IMR-90 (cell line): Measurements from ENCODE around the gene ZNF521. TPM values are rescaled to one million over a fixed set of nuclear protein-coding genes. Genes with fewer than 3 reads are reported as not detected.

Experiments used
- ATAC-seq: fragments of 200-7000 bp; cut with Tn5 transposase; 2 replicates; pipeline ENCODE4 v1.9.1; 2020; ENCODE audit warnings: low read depth, mild to moderate bottlenecking, moderate library complexity
- BruUV-seq: library from RNA; stranded (reverse); fragments of 400-500 nt; replicated peaks from 2 replicates; lab custom pipeline; 2021; lab: Mats Ljungman, UMichigan
- CTCF ChIA-PET: fragments of 300-600 bp; formaldehyde crosslinking; extraction: SDS; loops from one replicate; lab custom pipeline; 2021; ENCODE audit warnings: antibody characterized with exemption; lab: Yijun Ruan, JAX
- POLR2A ChIA-PET: fragments of 300-600 bp; sonication (Branson Sonifier 250); formaldehyde crosslinking; loops from one replicate; lab custom pipeline; 2022; ENCODE audit warnings: antibody characterized with exemption; ENCODE audit not compliant: unreplicated experiment; lab: Charles Lee
- DNase-seq: peaks from one replicate; pipeline ENCODE4 v3.0.0; 2013
- H2AFZ ChIP-seq: replicated peaks from 2 replicates; pipeline ENCODE3; 2013; ENCODE audit warnings: low read length, mild to moderate bottlenecking; ENCODE audit not compliant: poor library complexity
- H2AK5ac ChIP-seq: 2 replicates; pipeline ENCODE4 v1.6.1; 2013; ENCODE audit warnings: low read depth, low read length, inconsistent platforms
- H2AK9ac ChIP-seq: replicated peaks from 2 replicates; pipeline ENCODE3; 2013; ENCODE audit warnings: mild to moderate bottlenecking, low read depth, low read length, moderate library complexity; ENCODE audit not compliant: poor library complexity
- H2BK120ac ChIP-seq: 2 replicates; pipeline ENCODE4 v1.6.1; 2013; ENCODE audit warnings: low read depth, low read length, inconsistent platforms
- H2BK15ac ChIP-seq: 3 replicates; pipeline ENCODE4 v1.6.1; 2013; ENCODE audit warnings: low read depth, low read length, inconsistent platforms
- H2BK20ac ChIP-seq: 2 replicates; pipeline ENCODE4 v1.6.1; 2013; ENCODE audit warnings: low read depth, mild to moderate bottlenecking, inconsistent platforms, low read length, moderate library complexity
- H2BK5ac ChIP-seq: 2 replicates; pipeline ENCODE4 v1.6.1; 2013; ENCODE audit warnings: mild to moderate bottlenecking, low read depth, low read length, inconsistent platforms; ENCODE audit not compliant: poor library complexity, severe bottlenecking
- H3K14ac ChIP-seq: replicated peaks from 2 replicates; pipeline ENCODE4 v1.6.1; 2013; ENCODE audit warnings: low read depth, low read length, inconsistent platforms
- H3K18ac ChIP-seq: 2 replicates; pipeline ENCODE4 v1.6.1; 2013; ENCODE audit warnings: low read depth, low read length, control low read depth
- H3K23ac ChIP-seq: 2 replicates; pipeline ENCODE4 v1.6.1; 2013; ENCODE audit warnings: low read depth, low read length, inconsistent platforms
- H3K27ac ChIP-seq: 2 replicates; pipeline ENCODE4 v1.5.1; 2013; ENCODE audit warnings: mild to moderate bottlenecking, control low read depth, low read length; ENCODE audit not compliant: insufficient read depth
- H3K27me3 ChIP-seq: 2 replicates; pipeline ENCODE4 v1.6.1; 2013; ENCODE audit warnings: low read length; ENCODE audit not compliant: control insufficient read depth, insufficient read depth
- H3K36me3 ChIP-seq: 2 replicates; pipeline ENCODE4 v1.6.1; 2013; ENCODE audit warnings: low read length, mixed read lengths; ENCODE audit not compliant: control insufficient read depth, insufficient read depth
- H3K4ac ChIP-seq: 2 replicates; pipeline ENCODE4 v1.6.1; 2013; ENCODE audit warnings: low read depth, low read length, inconsistent platforms
- H3K4me1 ChIP-seq: 2 replicates; pipeline ENCODE4 v1.6.1; 2013; ENCODE audit warnings: low read length, mixed read lengths; ENCODE audit not compliant: control insufficient read depth, insufficient read depth
- H3K4me2 ChIP-seq: 2 replicates; pipeline ENCODE4 v1.6.1; 2013; ENCODE audit warnings: low read depth, mild to moderate bottlenecking, control low read depth, low read length, moderate library complexity
- H3K4me3 ChIP-seq: 2 replicates; pipeline ENCODE4 v1.5.1; 2013; ENCODE audit warnings: low read depth, mild to moderate bottlenecking, control low read depth, low read length, moderate library complexity; ENCODE audit not compliant: insufficient read depth
- H3K56ac ChIP-seq: 2 replicates; pipeline ENCODE4 v1.6.1; 2013; ENCODE audit warnings: low read length, inconsistent platforms; ENCODE audit not compliant: insufficient read depth; ENCODE audit errors: extremely low read depth
- H3K79me1 ChIP-seq, 2 experiments: 2 replicates each; pipeline ENCODE4 v1.6.1; 2013; ENCODE audit warnings: low read length in 2 of 2, inconsistent platforms in 1 of 2, low read depth in 1 of 2
- H3K9ac ChIP-seq: 2 replicates; pipeline ENCODE4 v1.6.1; 2013; ENCODE audit warnings: low read depth, low read length, control low read depth
- H3K9me1 ChIP-seq: 2 replicates; pipeline ENCODE4 v1.6.1; 2013; ENCODE audit warnings: low read length, inconsistent platforms; ENCODE audit not compliant: insufficient read depth
- H3K9me3 ChIP-seq: 2 replicates; pipeline ENCODE4 v1.6.1; 2013; ENCODE audit warnings: low read length; ENCODE audit not compliant: control insufficient read depth, insufficient read depth
- H4K20me1 ChIP-seq: 2 replicates; pipeline ENCODE4 v1.6.1; 2013; ENCODE audit warnings: low read length, inconsistent platforms; ENCODE audit not compliant: insufficient read depth
- H4K5ac ChIP-seq: 2 replicates; pipeline ENCODE4 v1.6.1; 2013; ENCODE audit warnings: mild to moderate bottlenecking, low read depth, low read length, control low read depth
- H4K8ac ChIP-seq, 2 experiments: 2 replicates each; pipeline ENCODE4 v1.6.1; 2013; ENCODE audit warnings: low read depth in 2 of 2, low read length in 2 of 2, control low read depth in 1 of 2, inconsistent platforms in 1 of 2
- H4K91ac ChIP-seq: 2 replicates; pipeline ENCODE4 v1.6.1; 2013; ENCODE audit warnings: low read depth, low read length, inconsistent platforms; ENCODE audit not compliant: insufficient read depth
- BHLHE40 ChIP-seq: fragments of 150-350 bp; IDR thresholded peaks from 2 replicates; pipeline ENCODE4 v1.6.1; 2016; ENCODE audit warnings: mild to moderate bottlenecking, low read depth, low read length
- CEBPB ChIP-seq: IDR thresholded peaks from 2 replicates; pipeline ENCODE4 v1.6.1; 2012; ENCODE audit warnings: low read depth, low read length, improper control_type of control experiment
- CHD1 ChIP-seq: IDR thresholded peaks from 2 replicates; pipeline ENCODE4 v1.6.1; 2012; ENCODE audit warnings: low read depth, low read length, improper control_type of control experiment
- CTCF ChIP-seq: conservative IDR thresholded peaks from 2 replicates; pipeline ENCODE4 v1.5.1; 2012; ENCODE audit warnings: mild to moderate bottlenecking, low read depth, low read length, improper control_type of control experiment
- ELK1 ChIP-seq: fragments of 150-350 bp; IDR thresholded peaks from 2 replicates; pipeline ENCODE4 v1.6.1; 2016; ENCODE audit warnings: low read depth, mild to moderate bottlenecking, low read length, moderate library complexity, borderline replicate concordance
- FOS ChIP-seq: fragments of 150-350 bp; IDR thresholded peaks from 2 replicates; pipeline ENCODE4 v1.6.1; 2016; ENCODE audit warnings: low read depth, low read length
- MAFK ChIP-seq: IDR thresholded peaks from 2 replicates; pipeline ENCODE4 v1.6.1; 2012; ENCODE audit warnings: low read depth, low read length, improper control_type of control experiment
- MAZ ChIP-seq: IDR thresholded peaks from 2 replicates; pipeline ENCODE4 v1.6.1; 2012; ENCODE audit warnings: low read depth, mild to moderate bottlenecking, low read length, improper control_type of control experiment, moderate library complexity, borderline replicate concordance
- MXI1 ChIP-seq: IDR thresholded peaks from 2 replicates; pipeline ENCODE4 v1.6.1; 2012; ENCODE audit warnings: low read depth, mild to moderate bottlenecking, low read length, moderate library complexity, borderline replicate concordance
- NFE2L2 ChIP-seq: fragments of 150-350 bp; IDR thresholded peaks from 2 replicates; pipeline ENCODE4 v1.6.1; 2016; ENCODE audit warnings: low read depth, mild to moderate bottlenecking, low read length
- POLR2A ChIP-seq: IDR thresholded peaks from 2 replicates; pipeline ENCODE4 v1.6.1; 2012; ENCODE audit warnings: mild to moderate bottlenecking, low read depth, low read length
- RAD21 ChIP-seq: IDR thresholded peaks from 2 replicates; pipeline ENCODE4 v1.6.1; 2012; ENCODE audit warnings: low read length, improper control_type of control experiment
- RCOR1 ChIP-seq: IDR thresholded peaks from 2 replicates; pipeline ENCODE4 v1.6.1; 2012; ENCODE audit warnings: mild to moderate bottlenecking, low read length, improper control_type of control experiment; ENCODE audit not compliant: insufficient replicate concordance
- RFX5 ChIP-seq: IDR thresholded peaks from 2 replicates; pipeline ENCODE4 v1.8.0; 2012; ENCODE audit warnings: low read depth, mild to moderate bottlenecking, low read length, moderate library complexity
- SMC3 ChIP-seq: fragments of 150-350 bp; IDR thresholded peaks from 2 replicates; pipeline ENCODE4 v1.6.1; 2016; ENCODE audit warnings: low read depth, mild to moderate bottlenecking, antibody characterized with exemption, low read length, moderate library complexity
- WGBS, 2 experiments: methylation state at CpG; one replicate each; pipeline versions ENCODE4 v1.1.5 to v1.1.7; 2013; ENCODE audit warnings: missing lambda C conversion rate in 2 of 2; ENCODE audit not compliant: insufficient read length in 1 of 2; ENCODE audit errors: extremely low coverage in 2 of 2; 5-methylcytosine and 5-hydroxymethylcytosine counted together
- dilution Hi-C: fragments of 300-500 bp; cut with HindIII; formaldehyde crosslinking; loops from one replicate; pipeline ENCODE4 v1.14.3; 2018; ENCODE audit warnings: low sequenced_read_pairs; ENCODE audit not compliant: unreplicated experiment
- in situ Hi-C: fragments of 300-500 bp; cut with MboI; formaldehyde crosslinking; loops from 3 replicates; pipeline ENCODE4 v1.14.3; 2019; ENCODE audit warnings: low sequenced_read_pairs, inconsistent platforms, mixed read lengths
- intact Hi-C: fragments of 100-400 bp; cut with micrococcal nuclease; formaldehyde crosslinking; loops from 2 replicates; pipeline ENCODE4 v1.10.0; 2022
- polyA plus RNA-seq, 3 experiments: library from polyadenylated mRNA; depleted of rRNA; stranded (reverse); fragments of >200 nt; gene quantifications; 2 replicates each; pipeline ENCODE4 v1.2.3, GENCODE V29; 2012; ENCODE audit warnings: low replicate concordance in 1 of 3
- total RNA-seq: library from RNA; depleted of rRNA; stranded (reverse); fragments of >200 nt; gene quantifications from 2 replicates; pipeline ENCODE4 v1.2.3, GENCODE V29; 2012

The ZNF521 gene
- total and polyA plus RNA-seq, 2 of the 4 experiments (the other 2 are of a cell fraction): 21.5 to 59.3 TPM

- Histone ChIP-seq H3K56ac (no peak overlapping the region), H4K91ac (no peak overlapping the region), H3K27ac (no peak overlapping the region), H3K9me1 (no peaks in the 10 kb centered on the region), H3K14ac (no peak overlapping the region), H2BK15ac (no peak overlapping the region), H2BK5ac (no peak overlapping the region), H3K4me3 (no peak overlapping the region), H4K5ac (no peak overlapping the region), H3K27me3 (peaks cover 15% of the 10 kb centered on the region), H2AK5ac (no peak overlapping the region), H3K9me3 (no peaks in the 10 kb centered on the region), H3K79me1 (no peaks in the 10 kb centered on the region), H3K4ac (no peak overlapping the region), H2AFZ (no peak overlapping the region), H4K8ac (no peak overlapping the region), H3K4me2 (no peak overlapping the region), H2BK120ac (no peak overlapping the region), H3K18ac (no peak overlapping the region), H4K20me1 (no peaks in the 10 kb centered on the region), H3K23ac (no peak overlapping the region), H2BK20ac (no peak overlapping the region), H2AK9ac (no peak overlapping the region), H3K36me3 (no peaks in the 10 kb centered on the region), H3K9ac (no peak overlapping the region), H3K4me1 (no peaks in the 10 kb centered on the region)
- in situ Hi-C loops (loop anchor here (25.0 kb wide), 1 partner anchor 467 kb away; no protein-coding TSS in a partner anchor), dilution Hi-C loops (no loop called here), intact Hi-C loops (no loop called here)
- DNase-seq (no peak), ATAC-seq (no peak)
- TF ChIP-seq RFX5 (no peak), BHLHE40 (no peak), RCOR1 (no peak), POLR2A (no peak), NFE2L2 (no peak), ELK1 (no peak), CTCF (no peak), MAFK (no peak), SMC3 (no peak), MAZ (no peak), CEBPB (no peak), MXI1 (no peak), FOS (no peak), CHD1 (no peak), RAD21 (no peak)
- CTCF ChIA-PET: no interaction called here
- BruUV-seq: no TSS peak
- POLR2A ChIA-PET: no interaction called here
- WGBS, 2 experiments: no CpG with 5 or more reads among the region's 5 CpGs
Measured at GRCh38 chr18:25370391-25370790, 18.4 kb upstream of the ZNF521 start.
